GOT3 (cell line): ENCODE measurements around the gene TEX22.

Experiments used
- DNase-seq: peaks from one replicate; lab custom pipeline; 2025; ENCODE audit warnings: mixed read lengths; lab: John Stamatoyannopoulos, UW

TEX22 gene

GRCh38 chr14:105366386-105367074 is 31.8 kb upstream of the TEX22 start:
- no peak for DNase-seq

- no peak for DNase-seq
These were observed 31.0 kb upstream of the TEX22 start for GRCh38 chr14:105367116-105368031.

DNA sequence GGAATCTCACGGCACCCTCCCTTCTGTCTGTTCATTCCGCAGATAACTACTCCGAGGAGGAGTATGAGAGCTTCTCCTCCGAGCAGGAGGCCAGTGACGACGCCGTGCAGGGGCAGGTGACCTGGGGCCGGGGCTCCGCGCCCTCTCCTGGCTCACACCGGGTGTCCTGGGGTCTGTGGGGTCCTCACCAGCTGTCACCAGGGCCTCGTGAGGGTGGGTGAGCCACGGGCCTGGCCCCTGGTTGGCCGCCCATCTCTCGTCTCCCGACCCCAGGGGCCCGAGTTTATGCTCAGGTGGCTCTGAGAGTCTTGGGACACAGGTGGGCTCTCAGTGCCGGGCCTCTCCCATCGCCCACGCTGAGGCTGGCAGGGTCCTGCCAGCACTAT is 30.3 kb upstream of the TEX22 start:
- DNase-seq: no peak

DNA sequence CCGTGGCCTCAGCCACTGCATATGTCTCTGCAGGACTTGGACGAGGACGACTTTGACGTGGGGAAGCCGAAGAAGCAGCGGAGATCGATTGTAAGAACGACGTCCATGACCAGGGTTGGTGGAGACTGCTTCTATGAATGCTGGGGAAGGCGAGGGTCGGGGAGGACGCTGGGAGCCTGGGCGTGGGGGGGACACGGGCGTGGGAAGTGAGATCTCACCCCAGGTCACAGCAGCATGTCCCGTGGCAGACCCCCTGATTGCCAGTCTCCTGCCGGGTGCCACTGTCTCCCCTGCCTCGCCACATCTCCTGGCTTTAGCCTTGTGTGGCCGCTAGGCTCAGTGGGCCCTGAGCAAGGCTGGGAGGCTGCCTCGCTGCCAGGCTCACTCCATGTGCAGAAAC is 29.9 kb upstream of the TEX22 start:
- DNase-seq: no peak

GRCh38 chr14:105368910-105369652 is 29.3 kb upstream of the TEX22 start:
- no peak for DNase-seq

DNA sequence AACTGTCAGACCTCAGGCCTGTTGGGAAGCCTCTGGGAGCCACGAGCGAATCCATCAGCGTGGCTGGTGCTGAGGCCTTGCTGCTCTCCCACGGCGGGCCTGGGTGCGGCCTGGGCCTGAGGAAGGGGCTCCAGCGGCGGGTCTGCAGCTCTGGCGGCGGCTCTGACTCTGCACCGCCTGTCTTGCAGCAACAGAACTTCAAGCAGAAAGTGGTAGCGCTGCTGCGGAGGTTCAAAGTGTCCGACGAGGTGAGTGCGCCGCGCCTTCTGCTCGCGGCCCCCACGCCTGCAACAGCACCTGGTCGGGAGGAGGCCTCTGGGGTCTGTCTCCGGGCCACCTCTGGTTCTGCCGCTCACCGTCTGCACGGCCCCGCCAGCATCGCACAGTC is 28.7 kb upstream of the TEX22 start:
- DNase-seq: no peak

- no peak for DNase-seq
These were observed 23.9 kb upstream of the TEX22 start for GRCh38 chr14:105374389-105374788.

DNA sequence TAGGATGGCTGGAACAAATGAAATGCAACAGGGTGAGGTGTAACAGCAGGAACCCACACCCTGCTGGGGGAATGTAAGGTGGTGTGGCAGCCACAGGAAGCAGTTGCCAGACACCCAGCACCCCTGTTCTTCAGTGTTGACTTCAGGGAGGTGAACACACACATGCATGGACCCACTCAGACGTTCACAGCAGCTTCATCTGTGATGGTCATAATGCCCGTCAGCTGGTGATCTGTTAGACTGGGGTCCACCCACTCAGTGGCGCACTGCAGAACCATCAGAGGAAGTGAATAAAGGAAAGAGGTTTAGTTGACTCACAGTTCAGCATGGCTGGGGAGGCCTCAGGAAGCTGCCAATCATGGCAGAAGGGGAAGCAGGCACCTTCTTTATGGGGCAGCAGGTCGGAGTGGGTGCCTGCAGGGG is 22.7 kb upstream of the TEX22 start:
- DNase-seq: no peak

GRCh38 chr14:105376521-105377440 is 21.6 kb upstream of the TEX22 start:
- no peak for DNase-seq

GRCh38 chr14:105377555-105378182 is 20.7 kb upstream of the TEX22 start:
- DNase-seq: no peak

DNA sequence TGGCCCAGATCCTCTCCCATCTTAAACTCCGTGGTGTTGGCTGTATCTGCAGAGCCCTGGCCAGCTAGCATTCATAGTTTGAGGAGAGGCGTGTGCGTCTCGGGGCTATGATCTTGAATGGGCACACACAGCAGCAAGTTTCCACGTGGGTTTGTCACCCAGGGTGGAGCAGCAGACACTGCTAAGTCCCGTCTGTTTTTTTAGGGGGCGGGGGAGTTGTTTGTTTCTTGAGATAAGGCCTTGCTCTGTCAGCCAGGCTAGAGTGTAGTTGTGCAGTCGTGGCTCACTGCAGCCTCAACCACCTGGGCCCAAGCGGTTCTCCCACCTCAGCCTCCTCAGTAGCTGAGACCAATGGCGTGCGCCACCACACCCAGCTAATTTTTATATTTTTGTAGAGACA is 20.1 kb upstream of the TEX22 start:
- DNase-seq: no peak

DNA sequence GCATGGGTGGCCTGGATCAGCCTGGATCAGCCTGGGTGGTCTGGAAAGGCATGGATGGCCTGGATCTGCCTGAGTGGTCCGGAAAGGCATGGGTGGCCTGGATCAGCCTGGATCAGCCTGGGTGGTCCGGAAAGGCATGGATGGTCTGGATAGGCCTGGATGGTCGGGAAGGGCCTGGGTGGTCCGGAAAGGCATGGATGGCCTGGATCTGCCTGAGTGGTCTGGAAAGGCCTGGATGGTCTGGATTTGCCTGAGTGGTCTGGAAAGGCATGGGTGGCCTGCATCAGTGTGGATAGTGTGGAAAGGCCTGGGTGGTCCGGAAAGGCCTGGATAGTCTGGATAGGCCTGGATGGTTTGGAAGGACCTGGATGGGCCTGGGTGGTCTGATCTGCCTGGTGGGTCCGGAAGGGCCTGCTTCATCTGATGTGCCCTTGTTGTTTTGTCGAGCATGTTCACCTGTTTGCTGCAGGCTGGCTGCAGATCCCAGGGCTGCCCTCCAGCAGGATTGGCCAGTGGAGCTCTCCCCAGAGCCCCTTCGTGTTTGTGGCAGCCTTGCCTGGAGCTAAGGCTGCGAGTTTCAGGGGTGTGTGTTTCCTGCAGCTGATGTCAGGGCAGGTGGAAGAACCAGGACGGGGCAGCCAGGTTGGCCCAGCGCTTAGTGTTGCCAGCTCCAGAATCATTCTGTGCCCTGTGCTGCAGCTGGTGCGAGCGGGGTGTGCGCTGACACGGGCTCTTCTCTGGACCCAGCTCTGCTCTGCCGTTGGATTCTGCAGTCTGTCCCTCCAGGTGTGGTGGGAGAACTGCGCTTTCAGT is 19.3 kb upstream of the TEX22 start:
- DNase-seq: no peak

DNA sequence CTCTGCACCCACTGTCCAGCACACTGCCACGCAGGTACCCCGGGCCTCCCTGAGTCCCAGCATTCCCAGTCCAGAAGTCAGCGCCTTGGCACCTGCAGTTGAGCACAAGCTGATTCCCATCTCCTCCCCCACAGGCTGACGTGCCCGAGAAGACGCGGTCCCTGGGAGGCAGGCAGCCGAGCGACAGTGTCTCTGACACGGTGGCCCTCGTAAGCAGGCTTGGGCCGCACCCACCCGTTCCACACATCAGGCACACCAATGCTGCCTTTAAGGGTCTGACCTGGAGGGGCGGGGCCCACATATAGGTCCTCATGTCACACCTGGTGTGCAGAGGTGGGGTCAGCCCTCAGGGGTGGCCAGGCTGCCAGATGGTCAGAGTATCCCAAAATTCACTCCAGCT is 18.4 kb upstream of the TEX22 start:
- DNase-seq: no peak

GRCh38 chr14:105380756-105381155 is 17.6 kb upstream of the TEX22 start:
- DNase-seq: no peak

- DNase-seq: no peak
These were observed 16.6 kb upstream of the TEX22 start for GRCh38 chr14:105381446-105382342.

- no peak for DNase-seq
These were observed 15.8 kb upstream of the TEX22 start for GRCh38 chr14:105382343-105383082.

- no peak for DNase-seq
These were observed 15.1 kb upstream of the TEX22 start for GRCh38 chr14:105383083-105383730.

GRCh38 chr14:105384041-105384557 is 14.2 kb upstream of the TEX22 start:
- no peak for DNase-seq
